ENCODE results near the gene JPH4. TPM values are rescaled to one million over a fixed set of nuclear protein-coding genes. Genes with fewer than 3 reads are reported as not detected.

The JPH4 gene
- polyA plus RNA-seq, 3 donors: 2.2 to 4.1 (median 3.7) TPM

DNA sequence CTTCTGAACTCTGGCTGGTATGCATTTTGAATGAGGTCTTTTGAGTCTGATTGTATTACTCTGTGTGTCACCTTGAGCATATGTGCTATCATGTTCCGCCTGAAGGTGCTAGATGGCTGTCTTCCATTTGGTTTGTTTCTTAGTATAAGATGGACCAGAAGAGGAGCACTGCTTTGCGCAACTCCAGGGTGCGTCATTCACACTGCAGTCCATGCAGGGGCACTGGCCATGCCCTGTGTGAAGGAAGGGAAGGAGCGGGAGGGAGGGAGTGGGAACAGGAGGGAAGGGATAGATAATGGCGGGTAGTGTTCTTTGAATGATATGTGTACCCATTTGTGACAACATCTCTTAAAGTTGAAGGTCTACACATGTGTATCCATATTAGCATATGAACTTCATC lies 35.2 kb downstream of the JPH4 start:
- no peak overlapping the region for H3K9ac ChIP-seq (ENCODE audit: insufficient read depth, low read length, poor library complexity, severe bottlenecking)
- no peaks in the 10 kb centered on the region for H4K20me1 ChIP-seq (ENCODE audit: insufficient read depth, low read length)
- H3K27me3 ChIP-seq (ENCODE audit: control insufficient read depth in 2 of 2, insufficient read depth in 2 of 2, low read length in 2 of 2): no peaks in the 10 kb centered on the region
- no peak overlapping the region for H3K27ac ChIP-seq (ENCODE audit: low read depth in 1 of 2, low read length in 2 of 2)
- H3K36me3 Mint-ChIP-seq: no peaks in the 10 kb centered on the region
- H3K4me1 ChIP-seq (ENCODE audit: control insufficient read depth in 1 of 2, insufficient read depth in 2 of 2, low read length in 2 of 2): peaks cover 10 to 14% of the 10 kb centered on the region in 2 donors
- no peak overlapping the region for H3K4me3 ChIP-seq (replicated peaks in 1 of 3; ENCODE audit: low read depth in 2 of 3, low read length in 3 of 3)
- H3K27me3 Mint-ChIP-seq (ENCODE audit: low read depth in 3 of 3): peaks cover 5 to 7% (median 5%) of the 10 kb centered on the region in 3 donors
- TF ChIP-seq, protein P1, sequence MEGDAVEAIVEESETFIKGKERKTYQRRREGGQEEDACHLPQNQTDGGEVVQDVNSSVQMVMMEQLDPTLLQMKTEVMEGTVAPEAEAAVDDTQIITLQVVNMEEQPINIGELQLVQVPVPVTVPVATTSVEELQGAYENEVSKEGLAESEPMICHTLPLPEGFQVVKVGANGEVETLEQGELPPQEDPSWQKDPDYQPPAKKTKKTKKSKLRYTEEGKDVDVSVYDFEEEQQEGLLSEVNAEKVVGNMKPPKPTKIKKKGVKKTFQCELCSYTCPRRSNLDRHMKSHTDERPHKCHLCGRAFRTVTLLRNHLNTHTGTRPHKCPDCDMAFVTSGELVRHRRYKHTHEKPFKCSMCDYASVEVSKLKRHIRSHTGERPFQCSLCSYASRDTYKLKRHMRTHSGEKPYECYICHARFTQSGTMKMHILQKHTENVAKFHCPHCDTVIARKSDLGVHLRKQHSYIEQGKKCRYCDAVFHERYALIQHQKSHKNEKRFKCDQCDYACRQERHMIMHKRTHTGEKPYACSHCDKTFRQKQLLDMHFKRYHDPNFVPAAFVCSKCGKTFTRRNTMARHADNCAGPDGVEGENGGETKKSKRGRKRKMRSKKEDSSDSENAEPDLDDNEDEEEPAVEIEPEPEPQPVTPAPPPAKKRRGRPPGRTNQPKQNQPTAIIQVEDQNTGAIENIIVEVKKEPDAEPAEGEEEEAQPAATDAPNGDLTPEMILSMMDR (IDR thresholded peaks at IDR 0.05): no peak
- DNase-seq: no peak
- peaks cover 15% of the 10 kb centered on the region for H3K4me1 Mint-ChIP-seq
- no peak overlapping the region for H3K27ac Mint-ChIP-seq
- H3K36me3 ChIP-seq (replicated peaks in 1 of 2; ENCODE audit: control insufficient read depth in 1 of 2, insufficient read depth in 2 of 2, low read length in 2 of 2): no peaks in the 10 kb centered on the region
- no peaks in the 10 kb centered on the region for H3K79me2 ChIP-seq (ENCODE audit: insufficient read depth, low read length)
- H3K9me3 ChIP-seq (replicated peaks in 1 of 2; ENCODE audit: control insufficient read depth in 1 of 2, insufficient read depth in 1 of 2, low read length in 2 of 2): no peaks in the 10 kb centered on the region
- no peak overlapping the region for H2AFZ ChIP-seq (ENCODE audit: insufficient read depth, low read depth, low read length, poor library complexity, severe bottlenecking)
- WGBS (ENCODE audit: insufficient coverage): 90% methylated on average over 3 of the region's 5 CpGs
- H3K4me2 ChIP-seq (replicated peaks; ENCODE audit: extremely low read depth, low read length, poor library complexity, severe bottlenecking): no peak overlapping the region
- no peaks in the 10 kb centered on the region for H3K9me3 Mint-ChIP-seq
- H3K4me3 Mint-ChIP-seq: peak overlapping the region in 1 of 2 donors; percentile 37
- intact Hi-C loops (cut with micrococcal nuclease): no loop called here

DNA sequence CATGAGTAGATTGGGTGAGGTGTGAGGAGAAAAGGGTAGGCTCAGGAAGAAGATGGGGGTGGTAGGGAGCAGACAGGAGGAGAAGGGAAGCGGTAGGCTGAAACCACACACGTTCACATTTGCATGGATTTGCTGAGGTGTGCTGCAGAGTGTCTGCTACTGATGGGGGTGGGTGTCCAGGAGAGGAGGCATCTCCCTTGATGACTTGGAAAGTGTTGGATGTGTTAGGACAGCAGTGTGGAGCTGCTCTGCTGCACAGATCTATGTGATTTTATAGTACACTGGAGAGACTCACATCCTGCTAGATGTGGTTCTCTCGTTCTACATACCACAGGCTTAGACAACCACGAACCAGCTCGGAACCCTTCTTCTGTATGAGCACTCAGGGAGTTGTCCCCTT lies 36.3 kb downstream of the JPH4 start:
- 85% methylated on average over 5 of the region's 5 CpGs for WGBS (ENCODE audit: insufficient coverage)

More for the DNA sequence above, 36.3 kb downstream of the JPH4 start:
- intact Hi-C loops (cut with micrococcal nuclease): no loop called here
- H3K9me3 Mint-ChIP-seq: no peaks in the 10 kb centered on the region
- H3K27me3 Mint-ChIP-seq (ENCODE audit: low read depth in 3 of 3): peaks cover 5 to 8% (median 5%) of the 10 kb centered on the region in 3 donors
- Histone ChIP-seq H3K27me3 (ENCODE audit: control insufficient read depth in 2 of 2, insufficient read depth in 2 of 2, low read length in 2 of 2) (no peaks in the 10 kb centered on the region), H3K9me3 (replicated peaks in 1 of 2; ENCODE audit: control insufficient read depth in 1 of 2, insufficient read depth in 1 of 2, low read length in 2 of 2) (no peaks in the 10 kb centered on the region), H3K79me2 (ENCODE audit: insufficient read depth, low read length) (no peaks in the 10 kb centered on the region), H3K36me3 (replicated peaks in 1 of 2; ENCODE audit: control insufficient read depth in 1 of 2, insufficient read depth in 2 of 2, low read length in 2 of 2) (no peaks in the 10 kb centered on the region), H3K4me1 (ENCODE audit: control insufficient read depth in 1 of 2, insufficient read depth in 2 of 2, low read length in 2 of 2) (peaks cover 10 to 14% of the 10 kb centered on the region in 2 donors), H3K27ac (ENCODE audit: low read depth in 1 of 2, low read length in 2 of 2) (no peak overlapping the region), H3K4me3 (replicated peaks in 1 of 3; ENCODE audit: low read depth in 2 of 3, low read length in 3 of 3) (no peak overlapping the region), H4K20me1 (ENCODE audit: insufficient read depth, low read length) (no peaks in the 10 kb centered on the region), H3K9ac (ENCODE audit: insufficient read depth, low read length, poor library complexity, severe bottlenecking) (no peak overlapping the region), H3K4me2 (replicated peaks; ENCODE audit: extremely low read depth, low read length, poor library complexity, severe bottlenecking) (no peak overlapping the region), H2AFZ (ENCODE audit: insufficient read depth, low read depth, low read length, poor library complexity, severe bottlenecking) (no peak overlapping the region)
- H3K36me3 Mint-ChIP-seq: no peaks in the 10 kb centered on the region
- TF ChIP-seq, protein P1 (IDR thresholded peaks at IDR 0.05): no peak
- no peak for DNase-seq
- H3K27ac Mint-ChIP-seq: no peak overlapping the region
- H3K4me3 Mint-ChIP-seq: no peak overlapping the region
- peaks cover 15% of the 10 kb centered on the region for H3K4me1 Mint-ChIP-seq

All from CD14-positive monocyte (primary cell).